Measurements from ENCODE around the gene KLHL42.
"Not testable (repeated sequence)": the region's sequence is repeated elsewhere in the genome, so short reads cannot be mapped to it uniquely, and the experiment has no call there.

Gene KLHL42

GRCh38 chr12:27817766-27818165, 37.7 kb downstream of the KLHL42 start:
- no peak for DNase-seq (ENCODE audit: low read depth)

GRCh38 chr12:27818401-27818918, 38.4 kb downstream of the KLHL42 start:
- DNase-seq (ENCODE audit: low read depth), result no peak

GRCh38 chr12:27820564-27820963, 40.5 kb downstream of the KLHL42 start:
- DNase-seq (ENCODE audit: low read depth), result no peak

- DNase-seq (ENCODE audit: low read depth), result peak; percentile 2
These were observed 41.4 kb downstream of the KLHL42 start for GRCh38 chr12:27821259-27821973.

- DNase-seq (ENCODE audit: low read depth), result peak; percentile 64
These were observed 42.2 kb downstream of the KLHL42 start for GRCh38 chr12:27822076-27822712.

- DNase-seq (ENCODE audit: low read depth), result no peak
These were observed 43.0 kb downstream of the KLHL42 start for GRCh38 chr12:27823038-27823437.

GRCh38 chr12:27824126-27824842, 44.3 kb downstream of the KLHL42 start:
- no peak for DNase-seq (ENCODE audit: low read depth)

- no peak for DNase-seq (ENCODE audit: low read depth)
These were observed 46.0 kb downstream of the KLHL42 start for GRCh38 chr12:27826076-27826475.

- DNase-seq (ENCODE audit: low read depth), result no peak
These were observed 48.2 kb downstream of the KLHL42 start for GRCh38 chr12:27828196-27828595.

GRCh38 chr12:27838543-27839185, 58.6 kb downstream of the KLHL42 start:
- no peak for DNase-seq (ENCODE audit: low read depth)

- no peak for DNase-seq (ENCODE audit: low read depth)
These were observed 60.4 kb downstream of the KLHL42 start for GRCh38 chr12:27840229-27840999.

GRCh38 chr12:27841392-27841882, 61.4 kb downstream of the KLHL42 start:
- DNase-seq (ENCODE audit: low read depth), result no peak

GRCh38 chr12:27843714-27844245, 63.7 kb downstream of the KLHL42 start:
- no peak for DNase-seq (ENCODE audit: low read depth)

GRCh38 chr12:27844366-27845090, 64.5 kb downstream of the KLHL42 start:
- no peak for DNase-seq (ENCODE audit: low read depth)

- no peak for DNase-seq (ENCODE audit: low read depth)
These were observed 65.2 kb downstream of the KLHL42 start for GRCh38 chr12:27845187-27845586.

- not testable (repeated sequence) for DNase-seq (ENCODE audit: low read depth)
These were observed 65.7 kb downstream of the KLHL42 start for GRCh38 chr12:27845706-27846105.

GRCh38 chr12:27847293-27847692, 67.3 kb downstream of the KLHL42 start:
- DNase-seq (ENCODE audit: low read depth), result not testable (repeated sequence)

- DNase-seq (ENCODE audit: low read depth), result no peak
These were observed 71.3 kb downstream of the KLHL42 start for GRCh38 chr12:27851311-27851710.

GRCh38 chr12:27852117-27852516, 72.1 kb downstream of the KLHL42 start:
- no peak for DNase-seq (ENCODE audit: low read depth)

Measured in T-helper 22 cell (primary cell).